Peyer's patch (tissue), 4 donors: ENCODE results near the gene RAVER2.

Experiments used
- POLR2A ChIP-seq, 2 donors: fragments of 450-650 bp; IDR thresholded peaks; one replicate each; pipeline ENCODE4 v1.5.1; 2017; ENCODE audit warnings: antibody characterized with exemption in 2 of 2, mild to moderate bottlenecking in 2 of 2, moderate library complexity in 2 of 2
- TF ChIP-seq, protein P1 (sequence below), 6 experiments: fragments of 450-650 bp in 4 of 6; fragments of 200-600 bp in 2 of 6; sonication (generic) in 1 of 6; IDR thresholded peaks; one replicate each; pipeline ENCODE4 v1.5.1; 2017 to 2019; ENCODE audit warnings: antibody characterized with exemption in 6 of 6, mild to moderate bottlenecking in 3 of 6, moderate library complexity in 1 of 6

DNA sequence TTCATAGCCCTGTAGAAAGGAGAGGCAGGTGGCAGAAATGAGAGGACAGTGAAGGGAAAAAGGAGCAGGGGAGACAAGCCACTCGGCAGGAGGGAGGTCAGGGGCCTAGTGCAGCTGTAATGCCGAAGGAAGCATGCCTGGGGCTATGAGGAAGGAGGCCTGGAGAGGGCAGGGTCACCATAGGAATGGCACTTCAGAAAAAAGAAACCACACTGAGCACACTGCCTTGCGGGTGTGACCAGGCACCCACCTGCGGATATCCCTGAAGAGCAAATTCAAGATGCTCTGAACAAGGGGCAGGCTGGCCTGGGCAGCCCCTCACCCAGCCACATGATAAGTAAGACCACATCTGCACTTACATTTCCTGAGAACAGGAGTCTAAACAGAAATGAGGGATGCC, 116.7 kb downstream of the RAVER2 start:
- TF ChIP-seq, protein P1, sequence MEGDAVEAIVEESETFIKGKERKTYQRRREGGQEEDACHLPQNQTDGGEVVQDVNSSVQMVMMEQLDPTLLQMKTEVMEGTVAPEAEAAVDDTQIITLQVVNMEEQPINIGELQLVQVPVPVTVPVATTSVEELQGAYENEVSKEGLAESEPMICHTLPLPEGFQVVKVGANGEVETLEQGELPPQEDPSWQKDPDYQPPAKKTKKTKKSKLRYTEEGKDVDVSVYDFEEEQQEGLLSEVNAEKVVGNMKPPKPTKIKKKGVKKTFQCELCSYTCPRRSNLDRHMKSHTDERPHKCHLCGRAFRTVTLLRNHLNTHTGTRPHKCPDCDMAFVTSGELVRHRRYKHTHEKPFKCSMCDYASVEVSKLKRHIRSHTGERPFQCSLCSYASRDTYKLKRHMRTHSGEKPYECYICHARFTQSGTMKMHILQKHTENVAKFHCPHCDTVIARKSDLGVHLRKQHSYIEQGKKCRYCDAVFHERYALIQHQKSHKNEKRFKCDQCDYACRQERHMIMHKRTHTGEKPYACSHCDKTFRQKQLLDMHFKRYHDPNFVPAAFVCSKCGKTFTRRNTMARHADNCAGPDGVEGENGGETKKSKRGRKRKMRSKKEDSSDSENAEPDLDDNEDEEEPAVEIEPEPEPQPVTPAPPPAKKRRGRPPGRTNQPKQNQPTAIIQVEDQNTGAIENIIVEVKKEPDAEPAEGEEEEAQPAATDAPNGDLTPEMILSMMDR (IDR thresholded peaks at IDR 0.05) = peak in 3 of 6 experiments; percentile 29 to 43 (median 29)
- TF ChIP-seq POLR2A (IDR thresholded peaks at IDR 0.05) = no peak
